Fibroblast of the conjunctiva (primary cell): ENCODE results near the gene CD47.
A peak's percentile ranks its signal among the peaks of the same experiment; 100 is the strongest.

Experiments
- DNase-seq: peaks from one replicate; pipeline ENCODE4 v3.0.0-alpha.2; 2010; ENCODE audit warnings: low read depth

CD47 gene

DNA sequence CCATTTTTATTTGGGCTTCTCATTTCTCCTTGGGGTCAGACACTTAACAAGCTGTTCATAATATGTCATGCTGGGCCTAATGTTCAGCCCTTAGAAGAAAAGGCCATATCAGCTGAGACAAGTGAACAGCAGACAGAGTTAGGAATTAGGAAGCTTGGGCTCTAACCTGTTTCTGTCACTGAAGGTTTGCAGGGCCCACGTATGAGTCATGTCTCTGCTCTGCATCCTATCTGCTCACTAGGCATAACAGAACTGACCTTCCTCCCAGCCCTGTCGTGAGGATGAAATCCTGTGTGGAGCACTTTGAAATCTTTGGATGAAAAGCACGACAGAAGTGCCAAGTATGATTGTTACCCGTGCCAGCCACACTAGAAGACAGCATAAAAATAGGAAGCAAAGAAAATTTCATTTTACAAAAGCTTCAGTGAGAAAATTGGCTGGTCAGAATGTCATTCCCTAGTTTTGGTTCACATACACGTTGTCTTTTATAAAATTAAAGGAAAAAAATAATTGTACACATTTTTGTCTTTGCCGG is 26.5 kb upstream of the CD47 start:
- DNase-seq = no peak

DNA sequence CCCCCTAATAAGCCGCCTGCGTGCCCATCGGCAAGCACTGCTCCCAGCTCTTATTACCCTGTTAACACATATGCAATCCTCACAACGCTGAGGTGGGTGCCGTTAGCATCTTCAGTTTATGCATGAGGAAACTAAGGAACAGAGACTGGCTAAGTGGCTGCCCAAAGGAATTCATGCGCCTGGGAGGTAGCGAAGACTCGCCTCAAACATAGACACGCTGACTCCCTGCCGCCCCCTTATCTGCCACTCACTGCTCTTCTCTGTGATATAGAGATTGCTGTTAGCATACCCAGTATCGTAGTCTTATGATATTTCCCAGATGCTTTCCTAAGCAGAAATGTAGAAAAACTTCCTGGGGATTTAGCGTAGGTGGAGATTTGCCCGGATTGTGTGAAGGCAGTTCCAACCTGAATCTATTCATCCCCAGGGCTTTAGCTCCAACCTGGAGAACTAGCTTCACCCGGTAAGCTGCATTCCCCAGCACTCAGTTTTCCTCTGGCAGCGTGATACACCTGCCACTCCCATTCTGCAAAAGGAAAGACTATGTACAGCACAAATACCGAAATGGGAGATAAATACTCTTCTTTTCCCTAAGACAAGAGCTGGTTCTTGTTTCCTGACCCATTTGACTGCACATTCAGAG is 23.7 kb upstream of the CD47 start:
- no peak for DNase-seq

DNA sequence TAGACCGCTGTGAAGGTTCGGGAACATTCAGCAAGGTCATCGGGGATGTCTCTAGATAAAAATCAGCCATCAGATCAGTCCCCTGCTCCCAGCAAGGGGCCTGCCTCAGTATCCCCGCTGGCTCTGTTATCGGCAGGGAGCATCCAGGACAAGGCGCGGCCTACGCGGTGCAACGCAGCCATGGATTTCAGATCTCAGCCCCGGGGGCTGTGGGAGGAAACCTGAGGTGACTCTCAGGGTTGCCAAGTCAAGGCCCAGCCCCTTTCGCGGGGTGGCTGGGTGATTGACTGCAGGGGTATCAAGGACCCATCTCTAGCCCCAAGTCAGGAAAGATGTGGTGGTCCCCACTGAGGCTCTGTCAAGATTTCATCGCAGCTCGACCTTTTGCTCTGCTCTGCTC is 23.1 kb upstream of the CD47 start:
- no peak for DNase-seq

DNA sequence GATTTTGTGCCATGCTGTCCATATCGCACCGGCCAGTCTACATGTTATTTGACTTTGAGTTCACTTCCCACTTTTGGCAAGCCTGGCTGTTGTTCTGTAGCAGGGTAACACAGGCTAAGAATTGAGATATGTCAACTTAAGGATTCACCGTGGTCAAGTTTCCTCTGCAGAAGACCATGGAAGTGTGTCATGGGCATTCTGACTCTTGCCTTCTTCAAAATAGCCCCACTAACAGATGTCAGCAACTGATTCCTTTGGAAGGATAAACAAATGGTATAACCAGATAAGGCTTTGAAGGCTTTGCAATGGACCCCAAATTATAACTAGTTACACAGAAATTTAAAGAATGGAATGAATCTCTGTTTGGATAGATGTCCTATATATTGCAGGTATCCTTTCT is 20.1 kb upstream of the CD47 start:
- no peak for DNase-seq

DNA sequence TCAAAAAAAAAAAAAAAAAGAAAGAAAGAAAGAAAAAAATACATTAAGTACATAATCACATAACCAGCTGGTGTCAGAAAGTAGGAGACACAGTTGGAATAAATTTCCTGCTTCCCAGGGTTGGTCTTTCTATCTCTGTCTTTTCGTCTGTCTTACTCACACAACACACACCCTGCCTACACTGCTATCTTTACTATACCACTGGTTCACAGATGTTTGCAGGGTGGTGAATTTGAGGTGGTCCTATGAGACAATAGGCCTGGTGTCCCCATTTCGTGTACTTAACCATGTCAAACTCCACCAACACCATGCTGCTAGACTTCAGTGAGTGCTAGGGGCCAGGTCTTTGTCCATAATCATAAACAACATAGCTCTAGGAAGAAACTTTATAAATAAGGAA is 17.6 kb upstream of the CD47 start:
- no peak for DNase-seq

DNA sequence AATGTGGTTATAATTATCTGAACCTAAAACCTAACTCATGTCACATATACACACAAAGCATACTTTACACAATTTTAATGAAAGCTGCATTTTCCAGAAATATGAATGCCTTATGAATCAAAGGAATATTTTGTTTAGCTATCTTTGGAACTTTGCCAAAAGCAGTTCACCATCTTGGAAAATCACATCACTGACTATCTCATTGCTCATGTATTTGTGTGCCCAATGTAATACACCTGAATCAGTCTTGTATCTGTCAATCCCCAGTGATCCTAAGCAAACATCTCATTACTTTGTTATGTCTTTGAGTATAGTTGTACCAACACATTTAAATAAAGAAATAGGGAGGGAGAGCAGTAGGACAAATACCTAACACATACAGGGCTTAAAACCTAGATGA is 15.6 kb upstream of the CD47 start:
- no peak for DNase-seq

DNA sequence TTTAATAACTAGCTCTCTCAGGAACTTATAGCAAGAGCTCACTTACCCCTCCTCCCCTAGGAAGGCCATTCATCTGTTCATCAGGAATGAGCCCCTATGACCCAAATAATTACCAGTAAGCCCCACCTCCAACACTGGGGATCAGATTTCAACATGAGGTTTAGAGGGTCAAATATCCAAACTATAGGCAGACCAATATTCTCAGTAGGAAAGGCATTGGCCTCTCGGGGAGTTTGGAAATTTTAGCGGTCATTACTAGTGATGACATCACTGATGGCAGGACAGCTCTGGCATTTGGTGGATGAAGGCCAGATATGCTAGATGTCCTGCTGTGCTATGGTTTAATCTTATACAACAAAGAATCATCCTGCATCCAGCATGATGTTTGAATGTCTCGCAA is 15.2 kb upstream of the CD47 start:
- DNase-seq = peak; percentile 51

DNA sequence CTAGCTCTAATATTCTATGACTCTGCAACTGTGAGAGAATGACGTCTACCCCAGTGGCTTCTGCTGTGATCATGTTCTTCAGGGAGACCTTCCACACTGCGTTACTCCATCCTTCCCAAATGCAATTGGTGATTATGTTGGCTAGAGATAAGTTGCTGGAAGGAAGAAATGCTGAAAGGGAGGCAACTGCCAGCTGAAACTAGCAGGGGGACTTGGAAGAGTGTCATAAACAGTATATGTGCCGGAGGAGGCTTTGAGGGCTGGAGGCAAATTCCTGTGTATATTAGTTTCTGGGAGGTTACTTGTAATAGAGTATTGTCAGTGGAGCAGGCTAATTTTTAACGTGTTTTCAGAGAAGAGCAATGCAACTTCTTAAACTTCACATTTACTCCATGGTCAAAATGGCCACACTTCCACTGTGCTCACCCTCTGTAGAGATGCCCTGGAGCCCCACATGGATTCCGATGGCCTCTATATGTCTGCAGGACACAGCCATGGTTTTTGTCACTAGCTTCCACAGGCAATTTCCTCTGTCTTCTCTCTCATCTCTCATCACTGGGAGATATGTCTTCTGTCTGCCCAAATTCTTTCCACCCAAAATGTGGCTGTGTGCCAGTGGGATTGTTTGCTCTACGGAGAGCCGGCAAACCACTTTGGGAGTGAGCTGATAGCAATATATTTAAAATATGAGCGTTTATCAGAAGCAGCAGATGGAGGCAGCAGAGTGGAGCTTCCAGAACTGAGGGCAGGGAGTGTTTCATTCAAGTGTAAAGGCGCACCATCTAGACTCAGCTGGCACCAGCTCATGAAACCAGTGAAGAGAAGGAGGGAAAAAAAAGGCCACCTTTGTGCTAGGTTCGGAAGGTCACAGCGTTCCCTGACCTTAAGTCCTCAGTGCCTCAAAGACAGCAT is 13.3 kb upstream of the CD47 start:
- no peak for DNase-seq

DNA sequence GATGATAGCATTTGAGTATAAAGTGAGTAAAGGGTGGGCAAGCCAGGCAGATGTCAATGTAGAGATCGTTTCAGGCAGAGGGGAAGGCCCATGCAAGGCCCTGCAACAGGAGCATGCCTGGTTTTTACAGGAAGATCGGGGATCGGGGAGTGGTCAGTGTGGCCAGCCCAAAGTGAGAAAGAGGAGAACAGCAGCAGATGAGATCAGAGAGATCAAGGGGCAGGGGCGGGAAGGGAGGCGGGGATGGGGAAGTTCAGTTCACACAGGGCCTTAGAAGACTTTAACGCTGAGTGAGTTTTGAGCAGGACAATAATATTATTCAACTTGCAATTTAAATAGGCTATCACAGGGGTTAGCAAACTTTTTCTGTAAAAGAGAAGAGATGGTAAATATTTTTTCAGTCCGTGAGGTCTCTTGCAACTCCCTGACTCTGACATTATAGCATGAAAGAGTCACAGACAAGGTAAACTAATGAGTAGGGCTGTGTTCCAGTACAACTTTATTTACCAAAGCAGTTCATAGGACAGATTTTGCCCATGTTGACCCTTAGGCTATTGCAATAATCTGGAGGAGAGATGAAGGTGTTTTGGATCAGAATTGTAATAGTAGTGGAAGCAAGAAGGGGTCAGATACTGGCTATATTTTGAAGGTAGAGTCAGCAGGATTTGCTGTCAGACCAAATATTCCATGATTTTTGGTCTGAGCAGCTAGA is 12.4 kb upstream of the CD47 start:
- no peak for DNase-seq

DNA sequence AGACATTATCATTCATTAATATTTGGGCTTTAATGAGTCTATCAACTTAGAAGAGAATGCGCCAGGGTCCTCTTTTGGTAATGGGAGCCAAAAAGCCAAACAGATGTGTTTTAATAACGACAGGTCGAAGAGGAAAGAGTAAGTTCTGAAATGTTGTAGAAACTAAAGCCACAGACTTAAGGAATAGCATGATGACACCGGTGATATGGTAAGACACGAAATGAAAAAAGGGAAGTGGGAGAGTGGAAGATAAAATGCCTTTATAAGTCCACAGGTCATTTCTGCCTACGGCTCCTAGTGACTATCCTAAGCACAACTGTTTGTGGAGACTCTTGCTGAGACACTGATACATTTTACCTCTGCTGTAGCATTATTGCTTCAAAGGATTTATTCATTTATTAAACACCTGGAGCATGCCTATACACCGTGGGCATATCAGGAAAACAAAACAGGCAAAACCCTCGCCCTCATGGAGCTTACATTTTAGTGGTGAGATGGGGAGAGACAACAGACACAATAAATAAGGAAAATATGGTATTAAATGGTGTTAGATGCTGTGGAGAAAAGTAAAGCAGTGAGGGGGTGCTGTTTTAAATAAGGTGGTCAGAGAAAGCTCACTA is 11.7 kb upstream of the CD47 start:
- DNase-seq = no peak

DNA sequence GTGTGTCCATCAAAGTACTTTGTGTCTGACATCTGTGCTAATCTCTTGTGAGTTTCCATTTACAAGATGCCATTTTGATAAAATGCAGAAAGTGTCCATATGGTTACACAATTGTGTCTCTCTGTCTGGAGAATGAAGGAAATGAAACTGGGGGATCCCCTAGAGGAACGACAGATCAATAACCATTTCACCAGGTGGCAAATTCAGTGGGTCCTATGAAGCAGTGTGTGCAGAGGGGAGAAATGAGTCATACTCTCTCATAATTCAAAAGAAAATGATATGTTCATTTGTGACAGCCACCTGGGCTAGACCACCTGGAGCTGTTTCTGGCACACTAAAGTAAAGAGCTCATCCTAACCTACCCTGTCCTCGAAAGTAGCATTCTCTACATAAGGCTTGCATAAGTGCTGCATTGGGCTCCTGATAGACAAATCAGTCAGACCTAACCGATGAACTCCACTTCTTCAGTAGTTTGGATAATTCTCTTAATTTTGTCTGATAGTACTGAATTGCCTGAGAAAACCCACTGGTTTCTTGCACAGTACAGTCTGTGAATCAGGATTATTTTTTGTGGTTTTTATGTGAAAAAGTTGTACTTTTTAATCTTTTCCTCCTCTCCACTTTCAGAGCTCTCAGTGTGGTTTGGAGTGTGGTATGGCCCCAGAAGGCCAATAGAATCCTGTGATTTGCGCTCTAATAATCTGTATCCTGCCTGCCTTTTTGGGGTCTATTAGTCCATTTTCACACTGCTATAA is 10.3 kb upstream of the CD47 start:
- no peak for DNase-seq

DNA sequence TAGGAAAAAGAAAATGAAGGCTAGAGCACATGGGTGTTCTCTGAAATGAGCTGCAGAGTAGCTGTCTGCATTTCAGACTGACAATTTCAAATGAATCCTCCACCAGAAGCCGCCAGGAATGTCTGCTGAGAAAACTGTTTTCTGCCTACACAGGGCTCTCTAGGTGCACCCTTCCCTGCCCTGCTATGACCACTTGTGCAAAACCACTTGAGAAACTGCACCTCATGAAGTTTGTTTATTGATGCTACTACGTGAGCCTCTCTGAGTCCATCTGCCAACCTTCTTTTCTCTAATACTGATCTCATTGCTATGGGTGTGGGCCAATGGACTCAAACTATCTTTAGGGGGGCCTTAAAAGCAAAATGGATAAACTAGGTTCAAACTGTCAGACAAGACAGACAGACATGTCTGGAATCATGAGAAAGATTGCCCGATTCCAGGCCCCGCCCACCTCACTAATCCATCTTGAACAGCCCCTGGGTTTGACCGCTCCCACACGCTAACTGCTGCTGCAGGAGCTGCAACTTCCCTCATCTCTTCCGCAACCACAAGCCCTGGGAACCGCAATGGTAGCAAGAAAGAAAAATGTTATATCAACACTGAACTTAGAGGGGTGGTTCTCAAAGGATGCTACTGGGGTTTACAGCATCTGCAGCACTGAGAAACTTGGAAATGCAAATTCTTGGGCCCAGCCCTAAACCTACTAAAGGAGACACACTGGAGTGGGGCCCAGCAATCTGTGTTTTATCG is 9.0 kb upstream of the CD47 start:
- no peak for DNase-seq

DNA sequence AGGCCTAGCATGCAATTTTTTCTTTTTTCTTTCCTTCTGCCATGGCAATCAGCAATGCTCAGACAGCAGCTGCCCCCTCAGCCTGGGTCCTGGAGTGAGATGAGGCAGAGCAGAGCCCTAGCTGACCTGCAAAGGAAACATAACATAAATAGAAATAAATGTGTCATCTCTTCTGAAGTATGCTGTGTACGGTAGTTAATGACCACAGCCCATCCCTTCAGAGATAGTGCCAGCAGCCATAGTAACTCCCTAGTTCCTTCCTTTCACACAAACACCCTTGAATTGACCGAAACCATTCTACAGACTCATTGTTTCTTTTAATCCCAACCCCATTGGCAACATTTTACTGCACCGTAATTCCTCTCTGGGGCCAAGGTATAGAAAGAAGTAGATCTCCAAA is 8.4 kb upstream of the CD47 start:
- no peak for DNase-seq

DNA sequence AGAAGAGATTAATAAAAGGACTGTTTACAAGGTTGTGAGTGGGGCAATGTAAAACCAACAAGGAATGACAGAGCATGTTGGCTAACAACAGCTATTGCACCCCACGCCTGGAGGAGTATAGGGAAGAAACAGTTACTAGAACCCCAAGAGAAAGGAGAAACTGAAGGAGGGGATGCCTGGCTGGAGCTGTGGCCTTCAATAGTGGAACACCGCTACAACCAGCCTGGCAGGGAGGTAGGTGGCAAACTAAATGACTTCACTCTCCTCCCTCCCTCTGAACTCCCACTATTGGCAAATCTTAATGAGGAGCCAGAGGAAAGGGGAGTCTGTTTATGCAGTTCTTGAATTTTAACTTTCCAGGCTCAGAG is 7.2 kb upstream of the CD47 start:
- no peak for DNase-seq

DNA sequence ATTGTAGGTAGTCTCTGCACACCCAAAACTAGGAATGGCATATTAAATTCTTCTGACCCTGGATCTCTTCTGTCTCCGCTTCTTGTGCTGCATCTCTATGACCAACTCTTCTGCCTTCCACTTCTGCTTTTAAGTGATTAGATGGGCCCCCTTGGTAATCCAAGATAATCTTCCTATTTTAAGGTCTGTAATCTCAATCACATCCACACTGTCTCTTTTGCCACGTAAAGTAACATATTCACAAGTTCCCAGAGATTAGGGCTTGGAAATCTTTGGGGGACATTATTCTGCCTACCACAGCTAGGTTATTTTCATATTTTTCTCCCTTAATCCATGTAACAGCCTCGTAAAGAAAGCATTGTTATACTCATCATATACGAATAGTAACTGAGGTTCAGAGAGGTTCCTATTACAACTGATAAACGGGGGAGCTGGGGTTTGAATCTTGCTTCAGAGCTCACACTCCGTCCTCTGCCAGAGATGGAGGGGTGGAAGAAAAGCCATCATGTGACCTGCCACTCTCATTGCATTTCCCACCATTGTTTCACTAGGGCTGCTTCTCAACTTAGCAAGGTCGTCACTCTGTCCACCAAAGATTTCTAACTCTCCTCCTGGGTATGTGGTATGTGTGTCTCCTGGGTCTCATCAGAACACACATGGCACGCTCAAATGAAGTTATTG is 6.6 kb upstream of the CD47 start:
- no peak for DNase-seq

DNA sequence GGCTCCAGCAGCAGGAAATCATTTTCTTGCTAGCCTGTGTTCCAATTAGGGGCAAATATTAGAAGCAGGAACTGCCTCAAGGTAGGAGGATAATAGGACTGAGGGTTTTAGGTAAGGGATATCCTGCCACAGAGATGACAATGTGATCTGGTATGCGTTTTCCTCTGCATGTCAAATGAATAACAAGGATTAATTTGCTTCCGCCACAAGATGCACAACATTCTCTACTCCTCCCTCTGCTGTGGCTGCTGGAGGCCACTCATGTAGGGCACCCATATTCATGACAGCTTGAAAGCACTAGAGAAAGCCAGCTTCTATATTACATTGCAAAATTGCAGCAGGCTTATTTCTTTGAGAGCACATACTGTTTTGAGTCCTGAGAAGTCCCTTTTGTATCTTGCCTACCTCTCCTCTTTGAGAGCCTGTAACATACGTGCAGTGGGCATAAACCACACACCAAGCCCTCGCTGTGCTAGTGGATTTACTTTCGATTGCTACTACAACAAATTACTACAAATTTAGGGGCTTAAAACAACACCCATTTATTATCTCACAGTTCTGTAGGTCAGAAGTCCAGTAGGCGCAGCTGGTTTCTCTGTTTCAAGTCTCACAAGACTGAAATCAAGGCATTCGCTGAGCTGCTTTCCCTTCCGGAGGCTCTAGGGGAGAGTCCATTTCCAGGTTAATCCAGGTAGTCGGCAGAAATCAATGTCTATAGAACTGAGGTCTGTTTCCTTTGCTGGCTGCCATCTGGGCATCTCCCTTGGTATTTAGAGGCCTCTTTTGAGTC is 5.9 kb upstream of the CD47 start:
- DNase-seq = no peak

DNA sequence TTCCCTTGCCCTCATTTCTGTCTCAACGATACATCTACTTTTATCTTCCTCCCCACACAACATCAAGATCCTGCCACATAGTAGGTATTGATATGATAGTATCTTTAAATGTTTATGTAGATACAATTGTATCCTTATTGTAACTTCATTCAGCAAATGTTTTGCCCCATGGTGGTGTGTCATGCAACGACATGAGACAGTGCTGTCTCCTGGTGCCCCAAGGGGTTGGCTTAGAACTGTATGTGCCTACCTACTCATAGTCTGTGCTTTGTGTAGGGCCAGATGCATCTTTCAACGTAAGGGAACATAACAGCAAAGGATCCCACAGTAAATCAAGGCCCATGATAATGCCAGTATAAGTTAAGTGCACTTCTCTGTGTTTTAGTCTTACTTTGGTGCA is 2.8 kb upstream of the CD47 start:
- no peak for DNase-seq

DNA sequence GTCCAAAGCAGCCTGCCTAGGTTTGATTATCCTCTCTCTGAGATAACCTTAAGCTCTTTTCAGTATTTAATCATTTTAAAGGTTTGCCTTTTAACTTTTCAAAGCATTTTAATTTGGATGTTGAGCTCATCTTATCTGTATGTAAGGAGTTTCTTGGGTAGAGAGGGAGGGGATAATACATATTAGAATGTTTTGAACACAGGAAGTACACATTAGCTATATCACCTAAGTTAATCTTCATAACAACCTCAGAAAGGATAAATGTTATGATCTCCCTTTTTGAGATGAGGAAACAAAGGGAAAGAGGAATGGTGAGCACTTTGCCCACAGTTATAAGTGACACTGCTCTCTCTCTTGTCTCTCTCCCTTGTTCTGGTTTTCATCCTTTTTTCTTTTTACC is 2.2 kb upstream of the CD47 start:
- DNase-seq = no peak

DNA sequence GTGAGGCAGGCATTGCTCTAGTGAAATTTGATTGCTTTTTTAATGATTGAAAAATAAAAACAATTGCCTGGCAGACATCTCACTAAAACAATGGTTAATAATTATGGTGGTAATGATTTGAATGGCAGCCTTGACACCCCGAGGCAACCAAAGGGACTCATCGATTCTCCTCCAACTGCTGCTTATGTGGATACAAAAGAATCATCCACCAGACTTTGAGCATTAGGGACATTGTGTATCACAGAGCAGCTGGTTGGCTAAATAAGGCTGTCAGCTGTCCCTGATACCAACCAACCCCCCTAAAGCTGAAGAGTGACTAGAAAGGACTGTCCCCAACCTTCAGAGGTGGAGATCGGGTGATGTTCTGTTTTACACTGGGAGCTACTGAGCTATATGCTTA is 1.7 kb upstream of the CD47 start:
- DNase-seq = no peak
